Activated CD4-positive, alpha-beta T cell treated with anti-CD3 and anti-CD28 coated beads, Interleukin-2, amount 50 U/mL, for 48 hours (primary cell): ENCODE results near the gene SMG6.
"Not testable (repeated sequence)": the region's sequence is repeated elsewhere in the genome, so short reads cannot be mapped to it uniquely, and the experiment has no call there.

ENCODE experiments used
- DNase-seq, 2 experiments: peaks; one replicate each; pipeline ENCODE4 v3.0.0-alpha.2; 2020

The SMG6 gene

GRCh38 chr17:2022647-2023240, 280.8 kb downstream of the SMG6 start:
- no peak for DNase-seq

- DNase-seq = no peak
These were observed 282.9 kb downstream of the SMG6 start for GRCh38 chr17:2020721-2021120.

- DNase-seq = no peak
These were observed 283.9 kb downstream of the SMG6 start for GRCh38 chr17:2019723-2020122.

DNA sequence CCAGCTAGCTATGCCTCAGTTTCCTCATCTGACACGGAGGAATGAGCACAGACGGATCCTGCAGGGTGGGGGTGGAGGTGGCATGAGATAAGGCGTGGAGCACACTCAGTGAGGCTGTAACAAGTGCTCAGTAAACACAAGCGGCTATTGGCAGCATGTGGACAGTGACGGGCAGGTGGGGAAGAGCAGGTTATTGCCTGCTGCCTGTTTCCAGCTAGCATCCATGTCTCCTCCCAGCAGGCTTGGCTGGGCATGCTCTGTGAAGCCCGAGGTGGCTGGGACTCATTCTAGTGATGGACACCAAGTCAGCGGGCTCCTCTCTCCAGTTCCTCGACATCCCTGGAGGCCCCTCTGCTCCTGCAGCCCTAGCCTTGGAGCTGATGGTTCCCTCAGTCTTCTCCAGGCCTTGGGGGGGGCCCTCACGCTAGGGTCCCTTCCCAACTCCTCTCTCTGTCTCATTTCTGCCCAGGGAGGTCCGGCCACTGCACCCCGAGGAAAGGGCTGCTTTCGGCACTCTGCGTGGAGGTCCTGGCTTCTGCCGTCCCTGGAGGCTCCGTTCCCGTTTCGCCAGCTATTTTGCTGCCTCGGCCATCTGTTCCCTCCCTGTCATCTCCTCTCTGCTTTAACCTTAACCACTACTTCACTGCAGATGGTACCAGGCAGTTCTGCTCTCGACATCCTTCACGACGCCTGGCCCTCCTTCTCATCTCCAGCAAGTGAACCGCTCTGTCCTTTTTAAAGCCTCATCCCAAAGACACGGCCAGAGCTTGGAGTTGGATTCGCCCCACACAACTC, 284.7 kb downstream of the SMG6 start:
- no peak for DNase-seq

DNA sequence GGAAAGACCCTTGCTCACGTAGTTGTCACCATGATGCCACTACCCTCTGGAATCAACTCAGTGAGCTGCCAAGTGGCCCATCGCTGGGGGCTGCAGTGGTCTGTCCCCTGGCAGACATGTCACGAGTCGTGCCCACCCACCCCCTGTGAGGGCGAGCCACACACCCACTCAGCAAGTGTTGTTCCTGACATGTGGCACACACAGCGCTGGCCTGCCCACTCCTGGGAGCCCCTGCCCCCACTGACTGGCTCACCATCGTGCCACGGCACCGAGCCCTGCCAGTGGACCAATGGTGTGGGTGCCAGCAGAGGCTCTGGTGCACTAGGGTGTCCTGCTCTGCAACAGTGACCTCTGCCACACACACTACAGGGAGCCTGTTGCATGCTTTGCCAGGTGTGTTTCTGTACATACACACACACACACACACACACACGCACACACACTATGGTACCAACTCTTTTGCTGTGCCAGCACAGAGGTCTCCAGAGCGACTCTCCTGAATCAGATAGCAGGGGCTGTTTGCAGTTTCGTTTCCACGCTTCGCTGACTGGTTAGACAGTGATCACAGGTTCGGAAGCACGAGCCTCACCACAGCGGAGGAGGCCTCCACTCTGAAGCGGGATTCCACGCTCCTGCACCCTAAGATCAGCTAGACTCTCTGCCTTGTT, 286.2 kb downstream of the SMG6 start:
- no peak for DNase-seq

GRCh38 chr17:2016494-2016893, 287.1 kb downstream of the SMG6 start:
- no peak for DNase-seq

DNA sequence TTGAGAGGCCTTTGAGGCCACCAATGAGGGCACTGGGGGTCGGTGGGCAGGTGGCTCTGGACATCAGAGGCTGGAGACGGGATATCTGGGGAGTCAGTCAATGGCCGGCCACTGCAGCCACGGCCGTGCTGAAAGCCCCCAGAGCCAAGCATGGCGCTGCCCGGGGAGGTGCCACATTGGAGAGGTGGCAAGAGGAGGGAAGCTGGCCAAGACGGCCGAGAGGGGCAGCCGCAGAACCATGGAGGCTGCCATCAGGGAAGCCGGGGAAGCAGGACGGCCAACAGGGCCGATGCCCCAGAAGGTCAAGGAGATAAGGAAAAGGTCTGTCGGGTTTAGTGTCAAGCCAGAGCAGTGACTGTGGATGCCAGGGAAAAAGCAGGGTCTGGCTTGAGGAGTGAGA, 288.3 kb downstream of the SMG6 start:
- no peak for DNase-seq

DNA sequence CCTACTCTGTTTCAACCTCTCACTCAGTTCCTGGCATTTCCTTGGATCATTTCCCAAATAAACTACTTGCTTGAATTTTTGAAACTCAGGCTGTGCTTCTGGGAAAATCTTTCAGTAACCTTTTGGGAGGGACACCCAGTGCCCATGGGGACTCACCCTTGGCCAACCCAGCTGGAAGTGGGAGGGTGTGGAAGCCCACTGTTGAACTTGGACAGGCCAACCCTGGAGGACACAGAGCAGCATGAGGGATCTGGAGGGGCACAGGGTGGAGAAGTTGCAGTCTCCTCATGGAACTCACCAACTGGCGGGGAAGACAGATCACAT, 289.6 kb downstream of the SMG6 start:
- no peak for DNase-seq

DNA sequence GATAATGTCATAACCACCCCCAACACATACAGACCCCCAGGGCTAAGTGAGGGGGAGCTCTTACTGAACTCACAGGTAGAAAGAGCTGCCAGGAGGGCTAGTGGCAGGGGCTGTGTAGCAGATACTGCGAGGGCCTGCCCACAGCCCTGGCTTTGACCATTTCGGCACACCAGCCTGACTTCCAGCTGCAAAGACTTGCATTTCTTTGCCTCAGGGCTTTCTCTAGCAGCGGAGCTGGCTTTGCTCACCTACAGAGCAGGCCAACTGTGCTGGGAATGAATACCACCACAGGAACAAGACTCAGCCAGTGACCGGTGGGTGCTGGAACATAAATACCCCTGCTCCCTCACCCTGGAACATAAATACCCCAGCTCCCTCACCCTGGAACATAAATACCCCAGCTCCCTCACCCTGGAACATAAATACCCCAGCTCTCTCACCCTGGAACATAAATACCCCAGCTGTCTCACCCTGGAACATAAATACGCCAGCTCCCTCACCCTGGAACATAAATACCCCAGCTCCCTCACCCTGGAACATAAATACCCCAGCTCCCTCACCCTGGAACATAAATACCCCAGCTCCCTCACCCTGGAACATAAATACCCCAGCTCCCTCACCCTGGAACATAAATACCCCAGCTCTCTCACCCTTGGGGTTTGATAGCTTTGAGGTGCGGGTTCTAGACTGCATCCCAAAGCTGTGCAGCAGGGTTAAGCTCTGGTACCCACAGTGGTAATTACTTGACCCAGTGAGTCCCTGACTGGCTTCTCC, 290.2 kb downstream of the SMG6 start:
- DNase-seq = not testable (repeated sequence)

DNA sequence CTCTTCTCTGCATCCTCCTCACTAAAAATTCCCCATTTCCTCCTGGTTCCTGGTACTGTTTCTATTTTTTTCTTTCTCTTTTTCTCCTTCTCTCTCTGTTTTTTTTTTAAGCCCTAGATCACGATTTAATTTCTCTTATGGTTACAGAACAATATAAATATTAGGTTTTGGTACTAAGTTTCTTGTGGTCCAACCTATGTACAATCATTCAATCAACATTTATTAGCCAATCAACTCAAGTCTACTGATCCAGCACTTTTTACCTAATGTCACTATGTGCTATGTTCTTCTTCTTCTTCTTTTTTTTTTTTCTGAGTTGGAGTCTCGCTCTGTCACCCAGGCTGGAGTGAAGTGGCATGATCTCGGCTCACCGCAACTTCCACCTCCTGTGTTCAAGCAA, 291.1 kb downstream of the SMG6 start:
- no peak for DNase-seq

DNA sequence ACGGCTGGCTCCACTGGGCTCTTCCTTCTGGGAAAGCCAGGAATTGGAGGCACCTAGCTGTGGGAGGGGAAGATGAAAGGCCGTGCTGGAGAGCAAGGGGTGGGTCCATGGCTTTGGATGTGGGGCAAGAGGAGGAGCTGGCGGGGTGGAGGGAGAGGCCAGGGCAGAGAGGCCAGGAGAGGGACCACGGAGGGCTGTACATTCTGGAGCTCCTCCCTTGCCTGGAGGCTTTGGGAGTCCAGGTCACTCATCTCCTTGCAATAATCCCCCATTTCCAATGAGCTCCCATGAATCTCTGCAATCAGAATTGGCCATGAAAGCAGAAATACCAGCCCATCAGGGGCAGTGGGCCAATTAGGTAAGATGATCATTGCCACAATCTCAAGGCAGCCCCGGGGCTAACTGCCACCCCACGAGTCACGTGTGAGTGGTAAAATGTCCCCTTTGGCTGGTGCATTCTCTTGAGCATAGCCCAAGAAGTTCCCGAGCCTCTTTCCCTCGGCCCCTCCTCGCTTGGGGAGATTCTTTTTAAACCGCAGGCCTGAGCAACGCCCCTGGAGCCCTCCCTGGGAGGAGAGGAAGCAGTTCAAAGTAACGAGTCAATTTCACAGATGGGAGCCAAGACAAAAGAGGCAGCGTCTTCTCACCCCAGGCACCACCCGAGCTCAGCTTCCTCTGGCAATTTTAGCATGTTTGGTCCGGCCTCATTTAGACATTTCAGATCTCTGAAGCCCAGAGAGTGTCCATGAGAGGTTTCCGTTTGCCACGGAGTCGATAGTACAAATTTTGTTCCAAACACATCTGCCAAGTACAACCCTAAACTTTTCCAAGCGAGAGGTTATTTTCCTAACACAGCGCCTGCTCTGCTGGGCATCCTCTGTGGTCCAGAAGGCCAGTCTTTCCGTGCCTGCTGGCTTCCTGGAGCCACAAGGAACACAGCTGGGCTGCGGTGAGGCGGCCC, 291.9 kb downstream of the SMG6 start:
- no peak for DNase-seq
